Activated T-helper 1 cell treated with Interleukin-2 at 50 U/mL for 16 hours (primary cell): Measurements from ENCODE around the gene ACOX2.

Experiments
- DNase-seq: peaks from one replicate; pipeline ENCODE4 v3.0.0-alpha.2; 2020; ENCODE audit warnings: low read depth

ACOX2 gene

DNA sequence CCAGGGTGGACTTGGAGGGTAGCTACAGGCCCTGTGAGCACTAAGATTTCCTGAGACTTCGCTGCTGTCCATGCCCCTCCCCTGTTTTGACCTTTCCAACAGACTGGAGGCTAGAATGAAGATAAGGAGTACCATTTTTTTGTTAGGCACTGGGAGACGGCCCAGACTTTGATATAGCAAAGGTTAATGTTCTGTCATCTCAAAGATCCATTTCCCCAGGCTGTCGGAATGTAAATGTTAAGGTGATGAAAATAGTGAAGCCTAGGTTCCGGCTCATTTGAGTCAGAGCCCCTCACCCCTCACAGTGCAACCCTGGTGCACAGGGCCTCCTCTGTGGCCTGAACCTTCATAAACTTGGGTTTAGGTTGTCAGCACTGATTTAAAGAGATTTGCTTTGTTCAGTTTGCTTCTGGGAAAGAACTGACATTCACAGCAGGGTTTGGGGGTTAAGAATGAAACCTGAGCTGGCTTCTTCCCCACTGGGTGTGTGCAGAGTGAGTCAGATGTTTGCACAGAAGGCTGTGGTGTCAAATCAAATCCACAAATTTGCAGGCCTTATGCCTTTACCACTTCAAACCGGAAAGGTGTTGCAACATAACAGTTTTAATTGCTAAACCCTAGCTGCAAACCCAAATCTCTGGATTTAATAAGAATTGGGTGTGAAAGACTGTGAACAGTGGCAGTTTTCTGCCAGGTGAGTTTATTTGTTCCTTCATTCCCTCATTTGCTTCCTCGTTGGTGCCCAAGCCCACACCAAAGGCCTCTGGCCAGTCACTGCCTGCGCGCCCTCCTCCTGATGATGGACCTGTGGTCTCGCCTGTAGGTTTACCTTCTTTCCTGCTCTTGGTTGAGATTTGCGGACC, 65.7 kb downstream of the ACOX2 start:
- peak; percentile 15 for DNase-seq

- no peak for DNase-seq
These were observed 66.5 kb downstream of the ACOX2 start for GRCh38 chr3:58470363-58471024.

DNA sequence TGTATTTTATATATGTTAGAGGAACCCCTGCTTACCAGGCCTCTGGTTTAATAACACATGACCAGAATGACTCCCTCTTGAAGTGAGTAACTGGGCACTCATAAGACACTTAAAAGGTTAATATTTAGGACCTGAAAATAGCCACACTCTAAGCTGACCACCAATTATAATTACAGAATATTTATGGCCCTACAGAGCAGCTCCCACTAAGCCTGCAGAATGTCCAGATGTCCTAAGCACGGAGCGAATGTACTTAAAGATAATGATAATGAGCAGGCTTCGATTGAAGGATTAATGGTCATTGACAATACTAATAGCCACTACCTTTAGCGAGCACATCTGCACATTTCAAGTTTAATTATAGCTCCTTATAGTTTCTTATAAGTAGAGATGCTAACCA, 67.9 kb downstream of the ACOX2 start:
- DNase-seq, result no peak

GRCh38 chr3:58466899-58467563, 70.0 kb downstream of the ACOX2 start:
- DNase-seq, result no peak

GRCh38 chr3:58464866-58465265, 72.1 kb downstream of the ACOX2 start:
- DNase-seq, result no peak

DNA sequence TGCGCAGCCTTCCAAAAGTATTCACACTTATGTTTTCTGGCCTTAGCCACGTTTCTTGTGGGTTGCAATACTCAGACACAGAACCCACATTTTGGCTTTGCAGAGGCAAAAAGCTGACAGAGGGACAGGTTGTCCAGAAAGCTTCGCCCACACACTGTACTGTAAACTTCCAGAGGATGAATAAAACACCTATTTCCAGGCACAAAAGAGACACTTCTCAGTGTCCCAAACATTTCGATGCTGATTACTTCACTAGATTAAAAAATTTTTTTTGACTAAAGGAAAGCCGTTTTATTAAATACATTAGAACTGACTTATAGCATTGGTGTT, 73.1 kb downstream of the ACOX2 start:
- no peak for DNase-seq

DNA sequence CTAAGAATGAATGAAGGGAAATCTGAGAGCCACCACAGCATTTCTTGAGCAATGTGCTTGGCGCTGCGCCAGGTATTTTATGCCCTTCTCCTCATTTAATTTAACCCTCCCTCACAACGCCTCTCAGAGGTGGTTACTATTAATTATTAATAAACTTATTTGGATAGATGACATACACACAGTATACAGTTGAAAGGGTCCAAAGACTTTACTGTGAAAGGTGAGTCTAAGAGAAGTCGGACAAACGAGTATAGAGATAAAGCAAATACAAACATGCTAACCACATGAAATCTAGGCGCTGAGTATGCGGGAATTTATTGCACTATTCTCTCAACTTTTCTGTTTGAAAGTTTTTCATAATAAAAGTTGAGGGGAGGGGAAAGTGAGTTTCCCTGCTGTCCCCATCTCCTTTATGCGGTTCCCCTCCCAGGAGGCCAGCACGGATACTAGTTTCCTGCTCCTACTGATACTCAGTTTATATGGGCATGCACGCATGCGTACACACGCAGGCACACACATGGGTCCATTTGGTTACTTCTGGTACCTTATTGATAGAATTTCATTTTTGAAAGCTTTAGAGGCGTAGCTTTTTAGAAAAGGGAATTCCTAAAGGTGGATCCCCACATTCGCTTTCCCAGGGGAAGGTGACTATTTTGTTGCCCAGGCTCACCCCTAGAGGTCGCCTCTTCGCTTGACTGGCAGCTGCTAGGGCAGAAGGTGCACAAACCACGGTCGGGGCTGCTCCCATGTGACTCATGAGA, 73.6 kb downstream of the ACOX2 start:
- peak; percentile 55 for DNase-seq

DNA sequence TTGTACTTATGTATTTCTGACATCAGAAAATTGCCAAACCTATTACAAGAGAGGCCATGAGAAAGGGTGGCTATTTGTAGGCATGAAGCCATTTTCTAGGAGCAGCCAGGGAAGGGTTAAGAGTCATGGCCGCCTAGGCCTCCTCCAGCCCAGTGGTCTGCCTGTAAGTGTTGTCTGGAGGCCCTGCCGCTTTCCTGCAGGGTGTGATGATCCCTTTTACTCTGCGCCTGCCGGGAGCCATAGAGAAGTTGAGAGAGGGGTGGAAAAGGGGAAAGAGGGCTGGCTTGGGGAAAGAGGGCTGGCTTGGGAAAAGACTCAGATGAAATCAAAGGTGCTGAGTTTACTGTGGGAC, 74.2 kb downstream of the ACOX2 start:
- DNase-seq, result no peak

- DNase-seq, result no peak
These were observed 77.8 kb downstream of the ACOX2 start for GRCh38 chr3:58459160-58459559.
